Effector CD8-positive, alpha-beta T cell (primary cell): Measurements from ENCODE around the gene TEX22.

ENCODE experiments used
- DNase-seq: peaks from one replicate; lab custom pipeline; 2025; lab: John Stamatoyannopoulos, UW

TEX22 gene

GRCh38 chr14:105439179-105439578, 40.8 kb downstream of the TEX22 start:
- no peak for DNase-seq

GRCh38 chr14:105439710-105440553, 41.6 kb downstream of the TEX22 start:
- DNase-seq: no peak

GRCh38 chr14:105440554-105440900, 42.2 kb downstream of the TEX22 start:
- DNase-seq: no peak

- DNase-seq: no peak
Observed at GRCh38 chr14:105440992-105441391, 42.7 kb downstream of the TEX22 start.

- no peak for DNase-seq
Observed at GRCh38 chr14:105442125-105442524, 43.8 kb downstream of the TEX22 start.

DNA sequence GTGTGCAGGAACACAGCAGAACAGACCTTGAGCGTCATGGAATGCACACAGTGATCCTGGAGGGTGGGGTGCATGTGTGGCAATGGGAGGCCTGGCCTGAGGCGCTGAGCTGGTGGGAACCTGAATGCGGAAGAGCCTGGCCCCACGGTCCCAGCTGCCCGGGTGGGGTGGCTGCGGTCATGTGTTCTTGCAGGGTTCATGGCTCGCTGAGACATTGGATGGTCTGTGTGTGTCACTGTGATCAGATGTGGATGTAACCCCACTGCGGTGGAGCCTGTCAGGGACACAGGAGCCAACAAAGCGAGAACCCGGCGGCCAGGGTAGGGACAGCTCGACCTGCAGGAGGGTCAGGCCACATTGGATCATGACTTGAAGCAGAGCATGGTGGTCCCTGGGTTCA, 44.5 kb downstream of the TEX22 start:
- no peak for DNase-seq

DNA sequence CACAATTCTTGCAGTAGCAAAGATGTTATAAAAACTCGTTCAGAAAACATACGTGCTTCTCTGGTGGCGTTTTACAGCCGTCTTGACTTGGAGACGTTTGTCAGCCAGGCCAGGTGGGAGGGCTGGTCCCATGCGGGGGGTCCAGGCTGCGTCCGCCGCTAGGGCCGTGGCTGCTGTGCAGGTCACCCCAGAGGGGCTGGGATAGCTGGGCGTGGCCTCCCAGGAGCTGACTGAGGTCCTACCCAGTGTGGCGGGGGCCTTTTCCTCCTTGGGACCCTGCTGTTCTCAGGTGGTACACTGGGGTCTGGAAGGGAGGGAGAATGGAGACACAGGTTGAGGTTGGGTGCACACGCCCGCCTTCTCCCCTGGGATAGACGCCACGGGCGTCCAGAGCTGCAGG, 46.5 kb downstream of the TEX22 start:
- DNase-seq: no peak

DNA sequence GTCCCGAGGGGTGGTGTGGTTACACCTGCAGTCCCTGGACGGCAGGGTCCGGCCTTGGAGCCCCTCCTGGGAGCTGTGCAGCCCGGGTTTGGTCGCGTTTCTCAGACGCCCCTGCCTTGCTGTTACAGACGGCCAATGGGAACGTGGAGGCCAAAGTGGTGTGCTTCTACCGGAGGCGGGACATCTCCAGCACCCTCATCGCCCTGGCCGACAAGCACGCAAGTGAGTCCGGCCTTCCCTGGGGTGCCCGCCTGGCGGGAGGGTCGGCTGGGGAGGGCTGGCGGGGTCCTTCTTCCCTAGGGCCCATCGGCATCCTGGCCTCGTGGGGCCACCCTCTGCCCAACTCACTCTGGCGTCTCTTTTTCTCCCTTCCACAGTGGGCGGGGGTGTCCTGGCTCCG, 47.0 kb downstream of the TEX22 start:
- no peak for DNase-seq

DNA sequence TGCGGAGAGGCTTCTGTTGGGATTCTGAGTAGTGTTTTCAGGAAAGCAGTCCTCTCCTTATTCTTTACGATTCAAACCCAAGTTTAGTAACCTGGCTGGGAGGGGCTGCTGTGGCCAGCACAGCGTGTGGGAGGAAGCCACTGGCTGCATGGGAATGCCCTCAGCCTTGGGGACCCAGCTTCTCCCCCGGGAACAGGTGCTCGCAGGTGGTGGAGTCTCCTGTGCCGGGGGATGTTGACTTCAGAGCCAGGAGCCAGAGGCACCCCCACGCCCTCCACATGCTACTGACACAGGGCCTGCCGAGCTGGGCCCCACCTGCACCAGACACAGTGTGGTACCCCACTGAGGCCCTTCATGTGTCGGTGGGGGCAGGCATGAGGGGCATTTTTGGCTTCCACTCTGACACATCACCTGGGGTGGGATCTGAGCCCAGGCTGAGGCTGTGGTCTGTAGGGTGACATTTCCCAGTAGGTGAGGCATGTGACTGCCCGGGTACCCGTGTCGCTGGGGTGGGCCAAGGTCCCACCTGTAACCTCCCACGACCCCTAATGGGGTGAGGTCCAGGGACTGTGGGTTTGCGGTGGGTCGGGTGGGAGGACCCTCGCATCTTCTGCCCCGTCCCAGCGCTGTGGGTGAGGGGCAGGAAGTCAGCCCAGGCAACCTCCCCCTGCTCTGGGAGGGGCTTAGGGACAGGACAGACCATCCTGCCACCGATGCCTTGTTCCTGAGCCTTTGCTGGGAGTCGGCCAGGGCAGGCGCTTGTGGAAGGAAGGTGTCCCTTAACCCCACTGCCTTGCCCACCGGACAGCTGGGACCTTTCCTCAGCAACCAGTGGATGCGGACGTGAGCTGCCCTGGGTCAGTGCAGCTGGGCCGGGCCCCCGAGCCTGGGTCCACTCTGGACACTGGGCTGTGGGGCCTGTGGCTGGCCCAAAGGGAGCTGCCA, 47.8 kb downstream of the TEX22 start:
- DNase-seq: no peak

GRCh38 chr14:105446971-105447370, 48.6 kb downstream of the TEX22 start:
- DNase-seq: no peak

- DNase-seq: no peak
Observed at GRCh38 chr14:105447651-105448640, 49.6 kb downstream of the TEX22 start.

DNA sequence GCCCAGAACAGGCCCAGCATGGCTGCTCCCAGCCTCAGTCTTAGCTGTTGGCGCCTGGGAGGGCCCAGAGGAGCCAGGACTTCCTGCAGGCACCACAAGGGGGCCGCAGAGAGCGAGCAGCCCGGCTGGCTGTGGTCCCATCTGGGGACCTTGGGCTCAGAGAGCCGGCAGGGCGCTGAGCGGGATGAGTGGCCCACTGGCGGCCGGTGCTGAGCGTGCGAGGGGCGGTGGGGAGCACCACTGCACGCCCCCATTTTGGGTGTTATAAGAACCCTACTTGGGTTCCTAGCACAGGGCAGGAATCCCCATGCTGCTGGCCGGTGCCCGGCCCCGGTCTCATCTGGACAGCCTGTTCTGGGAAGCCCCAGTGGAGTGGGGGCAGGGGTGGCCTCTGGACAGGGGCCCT, 50.4 kb downstream of the TEX22 start:
- DNase-seq: peak; percentile 49

DNA sequence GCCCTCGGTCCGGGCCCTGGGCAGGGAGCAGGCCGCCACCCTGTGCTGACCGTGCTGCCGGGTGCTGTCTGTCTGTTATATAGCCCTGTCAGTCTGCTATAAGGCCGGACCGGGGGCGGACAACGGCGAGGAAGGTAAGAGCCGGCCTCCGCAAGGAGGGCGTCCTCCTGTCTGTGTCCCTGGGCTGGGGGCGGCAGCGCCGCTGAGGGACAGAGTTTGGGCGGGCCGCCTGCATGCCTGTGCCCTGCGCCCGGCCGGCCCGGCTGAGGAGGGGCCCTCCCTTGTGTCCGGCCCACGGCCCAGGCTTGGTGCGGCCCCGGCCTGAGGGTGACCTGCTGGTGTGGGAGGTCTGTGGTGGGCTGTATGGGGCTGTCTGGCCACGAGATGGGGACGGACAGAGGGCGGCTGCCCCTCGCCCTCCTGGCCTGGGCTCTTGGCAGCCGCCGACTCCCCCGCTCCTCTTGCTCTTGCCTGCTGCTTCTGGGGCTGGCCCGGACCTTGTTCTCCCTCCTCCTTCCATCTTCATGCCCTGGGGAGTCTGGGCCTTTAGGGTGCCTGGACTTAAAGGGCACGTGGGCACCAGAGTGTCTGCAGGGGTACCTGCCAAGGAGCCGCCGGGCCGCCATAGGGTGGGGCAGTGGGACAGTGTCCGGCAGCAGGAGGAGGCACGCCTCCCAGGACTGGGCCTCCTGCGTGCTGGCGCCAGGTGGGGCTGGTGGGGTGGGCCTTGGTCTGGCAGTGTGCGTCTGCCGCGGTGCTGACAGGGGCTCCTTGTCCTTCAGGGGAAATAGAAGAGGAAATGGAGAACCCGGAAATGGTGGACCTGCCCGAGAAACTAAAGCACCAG, 51.2 kb downstream of the TEX22 start:
- DNase-seq: no peak

GRCh38 chr14:105450123-105450505, 51.8 kb downstream of the TEX22 start:
- DNase-seq: no peak

DNA sequence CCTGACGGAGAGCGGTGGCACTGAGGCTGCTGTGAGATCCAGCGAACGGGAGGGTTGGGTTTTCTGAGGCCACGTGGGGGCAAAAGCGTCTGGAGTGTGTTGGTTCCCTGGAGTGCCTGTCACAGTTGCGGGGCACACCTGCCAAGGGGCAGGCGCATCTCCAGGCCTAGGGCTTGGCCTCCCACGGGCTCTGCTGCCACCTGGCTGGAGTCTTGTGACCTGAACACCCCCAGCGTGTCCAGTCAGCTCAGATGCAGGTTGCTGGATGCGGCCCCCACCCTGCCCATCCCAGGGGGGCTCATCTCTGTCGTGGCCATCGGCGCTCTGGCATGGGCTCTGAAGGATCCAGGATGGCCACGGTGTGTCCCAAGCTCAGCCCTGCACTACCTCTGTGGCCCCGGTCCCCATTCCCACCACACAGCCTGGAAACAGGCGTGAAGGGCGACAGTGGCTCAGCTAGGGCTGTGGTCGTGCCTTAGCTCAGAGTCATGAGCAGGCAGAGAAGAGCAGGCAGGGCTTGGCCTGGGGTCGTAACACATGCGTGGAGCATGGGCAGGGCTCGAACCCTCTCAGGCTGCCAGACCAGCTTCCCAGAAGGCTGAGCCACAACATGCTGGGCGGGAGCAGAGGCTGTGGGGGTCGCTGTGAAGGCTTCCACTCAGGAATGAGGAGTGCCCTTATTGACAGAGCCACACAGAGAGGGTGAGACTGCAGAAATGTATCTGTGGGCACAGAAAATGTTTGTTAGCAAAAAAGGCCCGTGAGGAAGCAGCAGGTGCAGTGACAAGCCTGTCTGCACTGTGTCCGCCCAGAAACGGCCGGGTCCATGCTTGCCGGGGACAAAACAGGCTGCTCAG, 52.8 kb downstream of the TEX22 start:
- DNase-seq: no peak

DNA sequence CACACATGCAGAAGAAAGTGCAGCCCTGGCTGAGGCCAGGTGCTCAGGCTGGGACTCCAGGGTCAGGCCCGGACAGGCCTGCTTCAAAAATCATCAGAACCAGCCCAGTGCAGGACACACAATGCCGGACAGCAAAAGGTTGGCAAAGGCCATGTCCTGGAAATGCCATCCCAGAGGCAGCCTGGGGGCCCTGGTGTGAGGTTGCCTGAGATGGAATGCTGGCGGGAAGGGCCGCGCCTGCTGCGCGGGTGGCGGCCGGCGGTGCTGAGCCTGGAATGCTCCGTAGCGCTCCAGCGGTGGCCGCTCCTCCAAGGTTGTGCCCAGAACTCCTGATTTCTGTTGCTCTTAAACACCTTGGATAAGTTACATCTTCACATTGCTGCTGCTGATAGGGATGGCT, 54.6 kb downstream of the TEX22 start:
- no peak for DNase-seq

- DNase-seq: no peak
Observed at GRCh38 chr14:105453847-105454246, 55.5 kb downstream of the TEX22 start.

DNA sequence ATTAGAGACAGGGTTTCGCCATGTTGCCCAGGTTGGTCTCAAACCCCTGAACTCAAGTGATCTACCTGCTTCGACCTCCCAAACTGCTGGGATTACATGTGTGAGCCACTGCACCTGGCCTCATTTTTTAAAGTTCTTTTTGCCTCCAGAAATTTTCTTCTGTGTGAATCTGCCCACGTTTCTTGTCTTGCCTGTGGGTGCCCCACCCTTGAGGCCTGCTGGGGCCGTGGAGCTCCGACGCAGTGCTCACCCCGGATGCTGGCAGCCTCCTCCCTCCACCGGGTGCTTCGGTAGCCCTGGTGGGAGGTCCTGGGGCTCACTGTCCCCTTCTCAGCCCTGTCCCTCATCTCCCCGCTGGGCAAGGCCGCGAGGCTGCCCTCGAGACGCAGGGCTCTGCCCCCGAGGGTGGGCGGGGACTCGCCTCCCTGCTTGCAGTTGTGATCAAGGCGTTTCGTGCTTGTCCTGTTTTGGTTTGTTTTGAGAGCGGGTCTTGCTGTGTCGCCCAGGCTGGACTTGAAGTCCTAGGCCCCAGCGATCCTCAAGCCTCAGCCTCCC, 56.8 kb downstream of the TEX22 start:
- no peak for DNase-seq
